ENCODE results near the gene C1QL1. TPM values are rescaled to one million over a fixed set of nuclear protein-coding genes. Genes with fewer than 3 reads are reported as not detected.
"Not testable (repeated sequence)": the region's sequence is repeated elsewhere in the genome, so short reads cannot be mapped to it uniquely, and the experiment has no call there.

C1QL1 gene
- total and polyA plus RNA-seq, 2 donors, result 12.6 to 15.1 TPM

DNA sequence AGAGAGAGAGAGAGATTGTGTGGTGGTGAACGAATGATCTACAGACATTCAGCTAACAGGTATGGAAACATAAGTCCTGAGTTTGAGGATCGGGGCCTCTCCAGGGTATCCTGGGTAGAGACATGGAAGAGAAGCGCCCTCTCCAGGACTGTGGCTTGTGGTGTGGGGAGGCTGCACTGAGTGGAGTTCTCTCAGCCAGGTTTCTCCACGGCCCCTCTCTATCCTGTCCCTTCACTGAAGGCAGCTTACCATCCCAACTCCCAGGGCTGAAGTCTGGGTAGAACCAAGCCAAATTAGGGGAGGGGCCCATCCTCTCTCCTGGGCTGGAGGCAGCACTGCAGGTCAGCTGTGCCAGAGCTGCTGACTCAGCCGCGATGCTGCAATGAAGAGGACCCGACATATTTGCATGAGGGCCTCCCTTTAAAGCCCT lies 6.2 kb downstream of the C1QL1 start:
- 72% methylated on average over 7 of the region's 7 CpGs for WGBS
- H3K27ac ChIP-seq (ENCODE audit: low read depth), result no peak overlapping the region
- H3K36me3 ChIP-seq (ENCODE audit: insufficient read depth), result no peaks in the 10 kb centered on the region
- peaks cover 2% of the 10 kb centered on the region for H3K4me1 ChIP-seq (ENCODE audit: insufficient read depth)
- H3K4me3 ChIP-seq (ENCODE audit: low read depth, low read length), result no peak overlapping the region
- no peak for DNase-seq (ENCODE audit: extremely low spot score)

DNA sequence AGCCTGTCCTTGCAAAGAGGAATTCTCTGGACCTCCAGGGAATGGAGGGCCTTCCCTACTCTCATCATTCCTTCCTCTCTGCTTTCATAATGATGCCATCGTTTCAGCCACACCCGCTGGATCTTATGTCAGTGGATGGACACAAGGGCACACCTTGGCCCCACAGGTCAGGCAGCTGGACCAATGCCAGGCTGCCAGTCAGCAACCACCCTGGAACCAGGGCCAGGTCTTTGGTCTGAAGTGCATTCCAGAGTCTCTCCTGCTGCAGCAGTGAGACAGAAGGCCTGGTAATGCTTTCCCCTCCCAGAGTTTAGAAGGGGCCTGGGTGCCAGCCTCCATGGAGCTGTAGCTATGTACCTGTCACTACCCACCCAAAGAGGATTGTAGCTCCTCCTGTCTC lies 7.4 kb downstream of the C1QL1 start:
- Histone ChIP-seq H3K36me3 (ENCODE audit: insufficient read depth) (no peaks in the 10 kb centered on the region), H3K4me3 (ENCODE audit: low read depth, low read length) (no peak overlapping the region), H3K4me1 (ENCODE audit: insufficient read depth) (peaks cover 2% of the 10 kb centered on the region), H3K27ac (ENCODE audit: low read depth) (no peak overlapping the region)
- no peak for DNase-seq (ENCODE audit: extremely low spot score)
- 65% methylated on average over 2 of the region's 2 CpGs for WGBS

DNA sequence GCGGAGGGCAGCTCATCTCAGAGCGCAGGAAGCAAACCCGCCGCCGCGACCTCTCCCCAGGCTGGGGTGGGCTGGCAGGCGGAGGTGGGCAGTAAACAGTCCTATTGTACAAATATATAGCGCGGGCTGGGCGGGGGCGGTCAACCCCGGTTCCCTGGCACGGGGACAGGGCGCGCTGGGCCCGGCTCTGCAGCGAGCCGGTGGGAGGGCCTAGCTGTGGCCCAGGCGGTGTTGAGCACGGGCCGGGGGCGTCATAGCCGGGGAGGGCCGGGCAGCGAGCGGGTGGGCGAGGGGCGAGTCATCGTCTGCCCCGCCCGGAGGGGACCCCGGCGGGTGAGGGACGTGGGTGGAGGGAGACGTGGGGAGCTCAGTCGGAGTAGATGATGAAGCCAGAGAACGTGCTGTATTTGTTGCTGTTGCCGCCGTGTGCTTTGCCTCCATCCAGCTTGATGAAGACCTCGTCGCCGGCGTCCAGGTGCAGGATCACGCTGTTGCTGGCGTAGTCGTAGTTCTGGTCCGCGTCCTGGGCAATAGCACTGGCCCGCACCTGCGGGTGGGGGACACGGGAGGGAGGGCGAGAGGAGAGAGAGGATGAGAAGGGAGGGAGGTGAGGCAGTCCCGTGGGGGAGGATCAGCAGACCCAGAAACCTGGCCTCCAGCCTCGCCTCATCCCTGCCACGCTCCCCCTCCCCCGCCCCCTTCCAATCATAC lies 8.1 kb downstream of the C1QL1 start:
- Histone ChIP-seq H3K4me3 (ENCODE audit: low read depth, low read length) (no peak overlapping the region), H3K36me3 (ENCODE audit: insufficient read depth) (no peaks in the 10 kb centered on the region), H3K27ac (ENCODE audit: low read depth) (no peak overlapping the region), H3K4me1 (ENCODE audit: insufficient read depth) (peaks cover 2% of the 10 kb centered on the region)
- WGBS, result 37% methylated on average over 56 of the region's 56 CpGs
- no peak for DNase-seq (ENCODE audit: extremely low spot score)

DNA sequence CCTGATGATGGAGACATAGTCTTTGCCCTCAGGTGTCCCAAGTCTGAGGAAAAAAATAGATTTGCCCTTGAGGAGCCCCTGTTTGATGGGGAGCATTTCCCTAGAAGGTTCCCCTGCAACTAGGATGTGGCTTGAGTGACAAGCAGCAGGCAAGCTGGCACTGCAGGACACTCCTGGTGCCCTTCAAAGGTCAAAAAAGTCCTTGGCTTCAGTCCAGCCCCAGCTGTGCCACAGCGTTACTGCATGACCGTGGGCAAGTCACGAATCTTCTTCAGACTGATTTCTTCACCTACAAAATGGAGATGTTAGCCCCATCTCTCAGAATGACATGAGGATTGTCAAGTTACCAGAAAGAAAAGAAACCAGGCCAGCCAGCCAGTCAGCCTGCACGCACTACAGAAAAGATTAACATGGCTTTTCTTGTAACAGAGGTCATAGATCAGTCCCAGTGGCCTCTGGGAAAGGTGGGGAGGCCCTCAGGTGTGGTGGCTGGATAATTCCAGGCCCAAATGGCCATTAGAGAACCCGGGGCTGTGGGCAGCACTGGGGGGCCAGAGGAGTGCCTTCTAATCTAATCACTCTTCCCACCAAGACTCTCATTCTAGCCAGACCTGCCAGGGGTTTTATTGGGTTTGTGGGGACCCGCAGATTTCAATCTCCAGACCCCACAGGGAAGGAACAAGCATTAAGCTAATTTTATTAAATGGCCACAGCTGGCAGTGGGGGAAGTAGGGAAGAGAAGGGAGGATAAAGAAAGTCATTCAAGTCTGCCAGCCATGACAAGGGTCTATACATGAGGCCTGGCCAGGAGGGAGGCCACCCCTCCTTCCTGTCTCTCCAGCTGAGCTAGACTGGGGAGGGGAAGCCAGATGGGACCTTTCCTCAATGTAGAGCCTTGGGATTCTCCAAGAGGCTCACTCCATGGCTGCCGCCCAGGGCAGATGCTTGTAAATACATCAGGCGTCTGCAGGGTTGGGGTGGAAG lies 10.8 kb downstream of the C1QL1 start:
- no peak for DNase-seq (ENCODE audit: extremely low spot score)
- H3K4me1 ChIP-seq (ENCODE audit: insufficient read depth), result peaks cover 2% of the 10 kb centered on the region
- 73% methylated on average over 8 of the region's 8 CpGs for WGBS
- H3K27ac ChIP-seq (ENCODE audit: low read depth), result no peak overlapping the region
- H3K4me3 ChIP-seq (ENCODE audit: low read depth, low read length), result no peak overlapping the region
- no peaks in the 10 kb centered on the region for H3K36me3 ChIP-seq (ENCODE audit: insufficient read depth)

DNA sequence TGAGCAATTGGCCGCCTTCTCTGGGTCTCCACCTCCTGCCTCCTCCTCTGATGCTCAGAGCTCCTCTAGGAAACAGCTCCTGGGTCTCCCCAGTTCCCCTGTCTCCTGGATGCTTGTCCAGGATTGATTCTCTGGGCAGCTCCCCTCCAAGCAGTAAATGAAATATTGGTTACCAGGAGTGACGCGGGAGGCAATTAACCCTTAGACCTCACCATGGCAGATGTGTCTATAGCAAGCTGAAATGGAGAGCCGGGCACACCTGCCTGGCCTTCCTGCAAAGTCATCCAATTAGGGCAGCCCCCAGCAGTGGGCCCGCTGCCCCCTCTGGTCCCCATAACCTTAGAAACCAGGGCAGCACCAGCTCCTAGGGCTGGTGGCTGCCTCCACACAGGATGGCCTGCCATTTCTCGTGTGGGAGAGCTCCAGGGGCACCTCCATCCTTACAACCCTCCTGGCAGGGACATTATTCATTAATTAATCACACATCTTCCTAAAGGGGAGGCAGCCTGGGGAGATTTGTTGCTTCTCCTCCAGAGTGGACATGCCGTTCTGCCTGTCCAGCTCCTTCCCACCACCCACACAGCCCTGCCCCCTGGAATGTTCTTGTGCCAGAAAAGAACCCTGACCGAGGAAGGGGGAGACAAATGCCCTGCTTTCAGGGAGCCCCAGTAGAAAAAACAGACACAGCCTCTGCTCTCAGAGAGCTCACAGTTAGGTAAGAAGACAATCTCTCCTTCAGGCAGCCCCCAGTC lies 12.3 kb downstream of the C1QL1 start:
- no peaks in the 10 kb centered on the region for H3K36me3 ChIP-seq (ENCODE audit: insufficient read depth)
- H3K27ac ChIP-seq (ENCODE audit: low read depth), result no peak overlapping the region
- H3K4me1 ChIP-seq (ENCODE audit: insufficient read depth), result peaks cover 2% of the 10 kb centered on the region
- H3K4me3 ChIP-seq (ENCODE audit: low read depth, low read length), result no peak overlapping the region
- DNase-seq (ENCODE audit: extremely low spot score), result no peak
- 70% methylated on average over 8 of the region's 8 CpGs for WGBS

DNA sequence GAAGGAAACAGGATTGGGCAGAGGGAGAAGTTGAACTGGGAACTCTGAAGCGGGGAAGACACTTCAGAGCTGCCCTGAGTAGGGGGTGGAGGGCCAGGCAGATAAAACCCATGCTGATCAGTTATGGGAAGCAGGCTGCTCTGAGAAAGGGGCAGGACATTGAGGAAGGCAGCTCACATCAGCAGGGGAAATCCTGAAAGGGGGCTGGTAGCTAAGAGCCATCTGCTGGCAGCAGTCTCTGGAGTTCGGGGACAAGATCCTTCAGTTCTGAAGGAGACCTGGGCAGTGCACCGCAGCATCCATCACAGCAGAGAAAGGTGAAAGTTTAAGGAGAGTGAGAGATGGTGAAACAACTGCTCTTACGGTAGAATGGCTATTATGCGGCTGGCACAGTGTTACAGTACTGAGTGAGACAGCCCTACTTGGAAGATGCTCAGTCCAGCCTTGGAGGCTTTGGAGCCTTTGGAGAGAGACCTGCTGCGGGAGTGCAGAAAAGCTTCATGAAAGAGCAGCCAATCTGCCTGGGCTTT lies 15.1 kb downstream of the C1QL1 start:
- 76% methylated on average over 6 of the region's 6 CpGs for WGBS
- Histone ChIP-seq H3K27ac (ENCODE audit: low read depth) (no peak overlapping the region), H3K36me3 (ENCODE audit: insufficient read depth) (no peaks in the 10 kb centered on the region), H3K4me1 (ENCODE audit: insufficient read depth) (no peaks in the 10 kb centered on the region), H3K4me3 (ENCODE audit: low read depth, low read length) (no peak overlapping the region)
- DNase-seq (ENCODE audit: extremely low spot score), result no peak

DNA sequence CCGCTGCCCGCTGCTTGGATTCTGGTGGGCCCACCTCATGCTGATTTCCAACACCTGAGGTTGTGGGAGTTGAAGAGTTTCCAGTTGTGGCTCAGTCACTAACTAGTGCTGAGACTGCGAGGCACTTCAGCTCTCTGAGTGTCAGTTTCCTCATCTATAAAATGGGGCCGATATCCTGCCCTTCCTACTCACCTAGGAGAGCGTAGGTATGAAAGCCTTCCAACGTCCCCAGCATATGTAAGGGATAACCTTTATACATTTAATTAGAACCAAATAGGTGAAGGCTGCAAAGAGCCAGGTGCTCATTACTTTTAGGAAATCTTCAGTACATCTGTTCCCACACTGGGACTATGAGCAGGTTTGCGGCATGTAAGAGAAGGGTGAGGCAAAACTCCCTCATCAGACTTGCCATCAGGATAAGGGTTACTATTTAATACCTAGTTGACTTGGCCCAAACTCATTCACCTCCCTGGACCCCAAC lies 19.7 kb downstream of the C1QL1 start:
- H3K27ac ChIP-seq (ENCODE audit: low read depth), result no peak overlapping the region
- 60% methylated on average over 7 of the region's 7 CpGs for WGBS
- H3K4me3 ChIP-seq (ENCODE audit: low read depth, low read length), result peak overlapping the region; percentile 51
- DNase-seq (ENCODE audit: extremely low spot score), result no peak
- peaks cover 1% of the 10 kb centered on the region for H3K4me1 ChIP-seq (ENCODE audit: insufficient read depth)
- H3K36me3 ChIP-seq (ENCODE audit: insufficient read depth), result no peaks in the 10 kb centered on the region

DNA sequence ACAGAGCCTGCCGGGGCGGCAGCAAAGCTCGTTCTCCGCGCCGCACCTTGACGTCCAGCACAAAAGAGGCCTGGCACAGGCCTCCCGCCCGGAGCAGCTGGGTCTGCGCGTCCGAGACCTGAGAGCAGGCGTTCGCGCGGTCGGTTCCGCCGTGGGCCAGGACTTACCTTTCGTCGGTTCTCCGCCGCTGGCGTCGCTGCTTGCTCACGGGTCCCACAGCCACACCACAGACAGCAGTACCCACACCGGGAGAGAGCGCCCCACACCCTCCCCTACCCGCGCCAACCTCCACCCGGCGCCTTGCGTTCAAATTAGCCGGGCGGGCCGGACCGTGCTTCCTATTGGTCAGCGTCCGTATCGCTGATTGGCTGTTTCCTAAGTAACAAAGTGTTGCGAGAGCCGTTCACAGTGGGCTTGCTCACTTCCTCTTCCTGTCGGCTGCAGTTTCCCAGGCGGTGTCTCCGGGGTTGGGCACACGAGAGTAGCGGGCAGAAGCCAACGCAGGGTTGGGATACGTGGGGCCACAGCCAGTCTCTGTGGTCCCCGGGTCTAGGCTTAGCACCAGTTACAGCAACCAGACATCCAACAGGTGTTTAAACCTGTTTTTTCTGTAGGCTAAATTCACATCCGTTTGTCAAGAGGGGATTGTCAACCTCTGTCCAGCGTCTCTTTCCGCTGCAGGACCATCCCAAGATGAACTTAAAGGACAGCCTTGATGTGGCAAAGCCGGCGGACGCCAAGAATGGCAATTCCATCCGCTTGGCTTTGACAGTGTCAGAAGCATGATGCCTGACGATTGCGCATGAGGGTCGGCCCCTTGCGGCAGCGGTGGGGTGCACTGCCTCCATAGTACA lies 20.4 kb downstream of the C1QL1 start, which contains the start of gene KIF18B:
TSS of gene KIF18B (minus strand) at position 313 of the 854 bp plus-strand sequence. CDS start 11,429 bp downstream, outside the sequence.
- Histone ChIP-seq H3K36me3 (ENCODE audit: insufficient read depth) (no peaks in the 10 kb centered on the region), H3K27ac (ENCODE audit: low read depth) (no peak within 1 kb of the TSS), H3K4me1 (ENCODE audit: insufficient read depth) (peaks cover 1% of the 10 kb centered on the region), H3K4me3 (ENCODE audit: low read depth, low read length) (peak within 1 kb of the TSS; percentile 51)
- 2% methylated on average over 62 of the region's 62 CpGs for whole genome bisulfite sequencing
- peak; percentile 78 for DNase-seq (ENCODE audit: extremely low spot score)

DNA sequence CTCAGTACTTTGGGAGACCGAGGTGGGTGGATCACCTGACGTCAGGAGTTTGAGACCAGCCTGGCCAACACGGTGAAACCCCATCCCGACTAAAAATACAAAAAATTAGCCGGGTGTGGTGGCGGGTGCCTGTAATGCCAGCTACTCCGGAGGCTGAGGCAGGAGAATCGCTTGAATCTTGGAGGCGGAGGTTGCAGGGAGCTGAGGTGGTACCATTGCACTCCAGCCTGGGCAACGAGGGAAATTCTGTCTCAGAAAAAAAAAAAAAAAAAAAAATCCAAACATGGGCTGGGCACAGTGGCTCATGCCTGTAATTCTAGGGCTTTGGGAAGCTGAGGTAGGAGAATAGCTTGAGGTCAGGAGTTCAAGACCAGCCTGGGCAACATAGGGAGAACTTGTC lies 22.5 kb downstream of the C1QL1 start:
- WGBS, result 94% methylated on average over 10 of the region's 10 CpGs
- not testable (repeated sequence) for H3K4me3 ChIP-seq (ENCODE audit: low read depth, low read length); H3K27ac ChIP-seq (ENCODE audit: low read depth); H3K4me1 ChIP-seq (ENCODE audit: insufficient read depth); H3K36me3 ChIP-seq (ENCODE audit: insufficient read depth); DNase-seq (ENCODE audit: extremely low spot score)

DNA sequence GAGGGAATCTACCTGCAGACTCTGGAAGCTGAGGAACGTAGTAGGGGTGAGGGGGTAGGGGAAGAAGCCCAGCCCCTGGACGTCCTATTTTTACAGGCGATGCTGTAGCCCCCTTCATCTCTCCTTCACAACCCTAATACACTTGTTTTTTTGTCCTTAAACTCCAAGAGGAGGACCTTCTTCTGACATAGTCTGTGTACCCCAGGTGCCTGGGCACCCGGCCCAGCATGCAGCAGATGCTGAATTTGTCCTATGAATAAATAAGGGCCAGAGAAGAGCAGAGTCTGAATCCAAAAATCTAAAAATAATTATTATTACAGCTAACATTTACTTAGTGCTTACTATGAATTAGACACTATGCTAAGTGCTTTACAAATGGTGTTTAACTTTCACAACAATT lies 25.6 kb downstream of the C1QL1 start:
- DNase-seq (ENCODE audit: extremely low spot score), result no peak
- 75% methylated on average over 4 of the region's 4 CpGs for WGBS
- Histone ChIP-seq H3K27ac (ENCODE audit: low read depth) (no peak overlapping the region), H3K36me3 (ENCODE audit: insufficient read depth) (no peaks in the 10 kb centered on the region), H3K4me3 (ENCODE audit: low read depth, low read length) (no peak overlapping the region), H3K4me1 (ENCODE audit: insufficient read depth) (peaks cover 1% of the 10 kb centered on the region)

DNA sequence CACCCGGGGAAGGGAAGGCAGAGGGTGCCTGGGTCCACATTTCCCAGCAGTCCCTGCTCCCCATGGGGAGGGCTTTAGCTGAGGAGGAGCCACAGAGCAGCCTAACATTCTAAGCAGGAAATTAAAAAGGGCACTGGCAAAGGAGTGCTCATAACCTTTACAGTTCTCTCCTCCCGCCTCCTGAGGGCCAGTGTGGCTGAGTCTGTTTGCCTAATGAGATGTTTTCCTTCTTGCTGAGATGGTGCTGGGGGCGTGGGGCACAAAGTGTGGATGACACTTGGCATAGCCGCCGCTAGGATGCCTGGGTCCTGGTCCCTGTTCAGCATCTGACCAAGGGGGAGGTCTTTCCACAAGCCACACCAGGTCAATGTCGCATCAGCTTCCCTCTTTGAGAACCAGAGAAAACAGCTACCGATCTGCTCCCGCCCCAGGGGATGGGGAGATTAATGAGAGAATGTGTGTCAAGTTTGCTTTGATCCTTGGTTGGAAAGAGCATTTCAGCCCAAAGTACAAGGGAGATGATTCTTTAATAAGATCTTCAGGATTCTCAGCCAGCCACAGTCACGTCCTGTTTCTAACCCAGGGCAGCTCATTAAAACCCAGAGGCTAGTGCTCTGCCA lies 26.3 kb downstream of the C1QL1 start:
- DNase-seq (ENCODE audit: extremely low spot score), result no peak
- H3K4me1 ChIP-seq (ENCODE audit: insufficient read depth), result no peaks in the 10 kb centered on the region
- no peaks in the 10 kb centered on the region for H3K36me3 ChIP-seq (ENCODE audit: insufficient read depth)
- H3K4me3 ChIP-seq (ENCODE audit: low read depth, low read length), result no peak overlapping the region
- WGBS, result 79% methylated on average over 9 of the region's 9 CpGs
- no peak overlapping the region for H3K27ac ChIP-seq (ENCODE audit: low read depth)

DNA sequence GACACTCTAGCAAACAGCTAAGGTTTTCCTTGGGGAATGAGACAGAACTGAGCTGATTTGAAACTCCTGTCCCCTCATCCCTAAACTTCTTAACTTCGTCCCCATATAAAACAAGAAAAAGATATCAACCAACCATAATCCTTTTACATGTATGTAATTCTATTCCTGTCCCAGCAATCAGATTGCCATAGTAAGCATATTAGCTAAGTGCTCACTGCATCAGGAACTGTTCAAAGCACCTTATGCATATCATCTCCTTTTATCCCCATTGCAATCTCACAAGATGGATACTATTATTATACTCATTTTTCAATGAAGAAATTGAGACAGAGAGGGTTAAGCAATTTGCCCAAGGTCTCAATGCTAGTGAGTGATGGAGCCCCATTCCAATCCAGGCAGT lies 27.3 kb downstream of the C1QL1 start:
- Histone ChIP-seq H3K4me1 (ENCODE audit: insufficient read depth) (no peaks in the 10 kb centered on the region), H3K27ac (ENCODE audit: low read depth) (no peak overlapping the region), H3K36me3 (ENCODE audit: insufficient read depth) (no peaks in the 10 kb centered on the region), H3K4me3 (ENCODE audit: low read depth, low read length) (no peak overlapping the region)
- no peak for DNase-seq (ENCODE audit: extremely low spot score)
- 80% methylated on average over 1 of the region's 1 CpG for WGBS

Measured in urinary bladder (tissue), 4 donors.